BE2C (cell line): ENCODE data around the gene DVL1.

ENCODE experiments used
- DNase-seq: peaks from one replicate; pipeline ENCODE4 v3.0.0-alpha.2; 2020
- H3K27me3 ChIP-seq: fragments of 250-450 bp; sonication (Bioruptor Pico); 2 replicates; pipeline ENCODE4 v1.5.1; 2020; ENCODE audit warnings: mild to moderate bottlenecking
- H3K36me3 ChIP-seq: fragments of 250-450 bp; sonication (Bioruptor Pico); 2 replicates; pipeline ENCODE4 v1.5.1; 2020; ENCODE audit warnings: mild to moderate bottlenecking
- H3K4me1 ChIP-seq: fragments of 250-450 bp; sonication (Bioruptor Pico); 2 replicates; pipeline ENCODE4 v1.5.1; 2020
- H3K4me3 ChIP-seq: 2 replicates; pipeline ENCODE4 v1.5.1; 2011; ENCODE audit warnings: low read depth, low read length
- H3K9me3 ChIP-seq: fragments of 250-450 bp; sonication (Bioruptor Pico); 2 replicates; pipeline ENCODE4 v1.5.1; 2020
- TF ChIP-seq, protein P1 (sequence below): IDR thresholded peaks from 2 replicates; pipeline ENCODE4 v1.5.1; 2012; ENCODE audit warnings: mild to moderate bottlenecking, low read depth, low read length

Gene DVL1

DNA sequence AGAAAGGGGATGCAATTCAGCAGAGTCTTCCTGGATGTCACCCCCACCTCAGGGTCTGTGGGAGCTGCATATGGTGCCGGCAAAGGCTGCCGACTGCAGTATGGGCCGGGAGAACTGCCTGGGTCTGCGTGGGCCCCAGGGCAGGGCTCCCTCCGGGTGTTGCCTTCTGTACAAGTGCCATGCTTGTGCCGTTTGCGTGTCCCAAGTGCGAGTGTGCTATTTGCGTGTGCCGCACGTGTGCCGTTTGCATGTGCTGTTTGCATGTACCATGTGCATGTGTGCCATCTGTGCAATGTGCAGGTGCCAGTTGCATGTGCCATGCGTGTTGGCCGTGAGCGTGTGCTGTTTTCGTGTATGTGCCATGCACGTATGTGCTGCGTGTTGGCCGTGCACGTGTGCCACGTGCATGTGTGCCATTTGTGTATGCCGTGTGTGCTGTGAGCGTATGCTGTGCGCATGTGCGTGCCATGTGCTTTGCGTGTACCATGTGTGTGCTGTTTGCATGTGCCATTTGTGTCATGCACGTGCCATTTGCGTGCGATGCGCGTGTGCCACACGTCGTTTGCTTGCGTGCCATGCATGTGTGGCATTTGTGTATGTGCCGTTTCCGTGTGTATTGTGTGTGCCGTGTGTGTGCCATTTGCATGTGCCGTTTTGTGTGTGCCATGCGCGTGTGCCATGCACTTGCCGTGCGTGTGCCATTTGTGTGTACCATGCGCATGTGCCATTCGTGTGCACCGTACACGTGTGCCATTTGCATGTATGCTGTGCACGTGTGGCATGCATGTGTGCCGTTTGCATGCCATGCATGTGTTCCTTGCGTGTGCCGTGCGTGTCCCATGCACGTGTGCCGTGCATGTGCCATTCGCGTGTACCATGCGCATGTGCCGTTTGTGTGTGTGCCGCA is 19.7 kb downstream of the DVL1 start:
- no peak for DNase-seq
- H3K9me3 ChIP-seq: no peaks in the 10 kb centered on the region
- no peak overlapping the region for H3K4me3 ChIP-seq
- no peaks in the 10 kb centered on the region; the same call in 1 of the 2 replicates for H3K36me3 ChIP-seq
- no peaks in the 10 kb centered on the region for H3K4me1 ChIP-seq
- H3K27me3 ChIP-seq: peaks cover 19% of the 10 kb centered on the region
- TF ChIP-seq, protein P1, sequence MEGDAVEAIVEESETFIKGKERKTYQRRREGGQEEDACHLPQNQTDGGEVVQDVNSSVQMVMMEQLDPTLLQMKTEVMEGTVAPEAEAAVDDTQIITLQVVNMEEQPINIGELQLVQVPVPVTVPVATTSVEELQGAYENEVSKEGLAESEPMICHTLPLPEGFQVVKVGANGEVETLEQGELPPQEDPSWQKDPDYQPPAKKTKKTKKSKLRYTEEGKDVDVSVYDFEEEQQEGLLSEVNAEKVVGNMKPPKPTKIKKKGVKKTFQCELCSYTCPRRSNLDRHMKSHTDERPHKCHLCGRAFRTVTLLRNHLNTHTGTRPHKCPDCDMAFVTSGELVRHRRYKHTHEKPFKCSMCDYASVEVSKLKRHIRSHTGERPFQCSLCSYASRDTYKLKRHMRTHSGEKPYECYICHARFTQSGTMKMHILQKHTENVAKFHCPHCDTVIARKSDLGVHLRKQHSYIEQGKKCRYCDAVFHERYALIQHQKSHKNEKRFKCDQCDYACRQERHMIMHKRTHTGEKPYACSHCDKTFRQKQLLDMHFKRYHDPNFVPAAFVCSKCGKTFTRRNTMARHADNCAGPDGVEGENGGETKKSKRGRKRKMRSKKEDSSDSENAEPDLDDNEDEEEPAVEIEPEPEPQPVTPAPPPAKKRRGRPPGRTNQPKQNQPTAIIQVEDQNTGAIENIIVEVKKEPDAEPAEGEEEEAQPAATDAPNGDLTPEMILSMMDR: no peak

DNA sequence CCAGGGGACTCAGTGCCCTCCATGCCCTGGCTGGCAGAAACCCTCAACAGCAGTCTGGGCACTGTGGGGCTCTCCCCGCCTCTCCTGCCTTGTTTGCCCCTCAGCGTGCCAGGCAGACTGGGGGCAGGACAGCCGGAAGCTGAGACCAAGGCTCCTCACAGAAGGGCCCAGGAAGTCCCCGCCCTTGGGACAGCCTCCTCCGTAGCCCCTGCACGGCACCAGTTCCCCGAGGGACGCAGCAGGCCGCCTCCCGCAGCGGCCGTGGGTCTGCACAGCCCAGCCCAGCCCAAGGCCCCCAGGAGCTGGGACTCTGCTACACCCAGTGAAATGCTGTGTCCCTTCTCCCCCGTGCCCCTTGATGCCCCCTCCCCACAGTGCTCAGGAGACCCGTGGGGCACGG is 21.0 kb downstream of the DVL1 start:
- TF ChIP-seq, protein P1: no peak
- Histone ChIP-seq H3K4me3 (no peak overlapping the region), H3K27me3 (peaks cover 19% of the 10 kb centered on the region), H3K36me3 (peaks cover 4% of the 10 kb centered on the region), H3K9me3 (no peaks in the 10 kb centered on the region), H3K4me1 (no peaks in the 10 kb centered on the region; the same call in 1 of the 2 replicates)
- no peak for DNase-seq

DNA sequence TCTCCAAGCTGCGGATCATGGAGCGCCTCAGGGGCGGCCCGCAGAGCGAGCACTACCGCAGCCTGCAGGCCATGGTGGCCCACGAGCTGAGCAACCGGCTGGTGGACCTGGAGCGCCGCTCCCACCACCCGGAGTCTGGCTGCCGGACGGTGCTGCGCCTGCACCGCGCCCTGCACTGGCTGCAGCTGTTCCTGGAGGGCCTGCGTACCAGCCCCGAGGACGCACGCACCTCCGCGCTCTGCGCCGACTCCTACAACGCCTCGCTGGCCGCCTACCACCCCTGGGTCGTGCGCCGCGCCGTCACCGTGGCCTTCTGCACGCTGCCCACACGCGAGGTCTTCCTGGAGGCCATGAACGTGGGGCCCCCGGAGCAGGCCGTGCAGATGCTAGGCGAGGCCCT is 21.9 kb downstream of the DVL1 start:
- Histone ChIP-seq H3K4me1 (no peaks in the 10 kb centered on the region; the same call in 1 of the 2 replicates), H3K9me3 (no peaks in the 10 kb centered on the region), H3K4me3 (no peak overlapping the region), H3K36me3 (peaks cover 9% of the 10 kb centered on the region), H3K27me3 (peaks cover 15% of the 10 kb centered on the region)
- TF ChIP-seq, protein P1: no peak
- no peak for DNase-seq

DNA sequence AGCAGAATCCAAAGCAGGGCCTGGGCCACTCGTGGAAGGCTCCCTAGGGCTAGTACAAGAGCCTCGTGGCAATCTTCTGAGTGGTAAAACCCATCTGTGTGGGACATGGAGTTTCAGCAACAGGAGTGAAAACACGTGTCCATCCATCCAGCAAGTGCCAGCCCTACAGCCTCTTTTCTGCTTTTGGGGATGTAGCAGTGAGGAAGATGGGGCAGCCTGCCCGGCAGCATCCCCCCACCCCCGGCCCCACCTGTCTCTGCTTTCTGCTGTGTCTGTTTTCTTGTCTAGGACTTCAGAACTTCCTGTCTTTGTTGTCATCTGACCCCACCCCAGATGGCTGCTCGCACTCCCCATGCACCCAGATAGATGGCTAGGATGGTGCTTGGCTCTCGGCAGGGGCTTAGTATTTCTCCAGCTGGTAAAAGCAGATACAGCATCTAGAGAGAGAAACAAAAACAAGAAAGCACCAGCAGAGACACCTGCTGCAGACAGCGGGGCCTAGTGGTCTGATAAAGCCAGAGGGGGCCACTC is 23.1 kb downstream of the DVL1 start:
- DNase-seq: no peak
- Histone ChIP-seq H3K4me1 (no peaks in the 10 kb centered on the region; the same call in 1 of the 2 replicates), H3K9me3 (no peaks in the 10 kb centered on the region), H3K4me3 (no peak overlapping the region), H3K27me3 (peaks cover 6% of the 10 kb centered on the region), H3K36me3 (peaks cover 14% of the 10 kb centered on the region)
- TF ChIP-seq, protein P1: no peak

DNA sequence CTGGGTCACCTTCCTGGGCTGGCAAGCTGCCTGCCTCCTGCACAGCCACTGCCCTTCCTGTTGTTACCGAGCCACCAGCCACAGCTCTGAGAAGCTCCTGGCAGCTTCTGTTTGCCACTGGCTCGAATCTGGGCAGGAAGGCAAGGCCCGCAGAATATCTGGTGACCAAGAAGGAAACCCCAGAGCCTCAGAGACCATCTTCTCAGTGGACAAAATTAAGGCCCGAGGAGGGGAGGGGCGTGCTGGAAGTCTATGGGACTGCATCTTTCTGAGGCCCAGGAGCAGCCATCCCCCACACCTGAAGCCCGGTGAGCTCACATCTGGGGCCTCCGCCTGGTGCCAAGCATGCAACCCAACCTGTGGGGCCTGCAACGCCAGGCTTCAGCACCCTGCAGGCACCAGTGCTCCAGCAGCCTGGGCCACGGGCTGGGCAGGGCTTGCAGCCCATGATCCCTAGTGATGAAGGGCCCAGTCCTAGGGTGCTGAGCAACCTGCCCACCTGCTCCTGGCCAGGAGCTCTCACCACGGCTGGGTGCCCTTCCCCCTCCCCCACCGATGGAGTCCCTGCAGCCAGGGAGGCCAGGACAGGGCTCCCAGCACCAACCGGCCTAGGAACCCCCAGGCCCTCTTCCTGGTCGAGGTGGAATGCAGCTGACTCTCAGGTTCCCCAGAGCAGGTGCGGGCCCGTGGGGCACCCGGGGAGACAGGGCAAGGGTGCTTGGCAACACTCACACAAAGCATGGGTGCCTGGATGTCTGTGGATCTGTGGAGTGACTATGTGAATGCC is 23.7 kb downstream of the DVL1 start:
- TF ChIP-seq, protein P1: no peak
- no peaks in the 10 kb centered on the region for H3K9me3 ChIP-seq
- no peaks in the 10 kb centered on the region; the same call in 1 of the 2 replicates for H3K27me3 ChIP-seq
- no peaks in the 10 kb centered on the region; the same call in 1 of the 2 replicates for H3K4me1 ChIP-seq
- DNase-seq: no peak
- H3K36me3 ChIP-seq: peaks cover 20% of the 10 kb centered on the region
- H3K4me3 ChIP-seq: peak overlapping the region; percentile 88
